NCI-H524 (cell line): ENCODE data around the gene DDTL.
"Not testable (repeated sequence)": the region's sequence is repeated elsewhere in the genome, so short reads cannot be mapped to it uniquely, and the experiment has no call there.

ENCODE experiments used
- DNase-seq, 2 experiments: peaks; one replicate each; lab custom pipeline; 2025; lab: John Stamatoyannopoulos, UW

The DDTL gene

DNA sequence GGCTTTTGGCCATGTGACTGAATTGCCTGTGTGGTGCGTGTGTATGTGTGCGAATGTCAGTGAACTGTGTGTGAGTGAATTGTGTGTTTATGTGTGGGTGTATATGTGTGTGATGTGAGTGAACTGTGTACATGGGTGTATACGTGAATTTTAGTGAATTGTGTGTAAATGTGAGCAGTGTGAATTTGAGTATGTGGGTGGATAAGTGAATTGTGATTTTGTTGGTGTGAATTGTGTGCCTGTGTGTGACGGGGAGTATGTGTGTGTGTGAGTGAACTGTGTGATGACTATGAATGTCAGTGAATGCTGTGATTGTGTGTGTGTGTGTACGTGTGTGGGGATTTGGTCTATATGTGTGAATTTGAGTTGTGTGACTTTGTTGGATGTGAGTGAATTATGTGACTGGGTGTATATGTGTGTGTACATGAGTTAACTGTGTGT, 3.5 kb downstream of the DDTL start:
- no peak for DNase-seq

DNA sequence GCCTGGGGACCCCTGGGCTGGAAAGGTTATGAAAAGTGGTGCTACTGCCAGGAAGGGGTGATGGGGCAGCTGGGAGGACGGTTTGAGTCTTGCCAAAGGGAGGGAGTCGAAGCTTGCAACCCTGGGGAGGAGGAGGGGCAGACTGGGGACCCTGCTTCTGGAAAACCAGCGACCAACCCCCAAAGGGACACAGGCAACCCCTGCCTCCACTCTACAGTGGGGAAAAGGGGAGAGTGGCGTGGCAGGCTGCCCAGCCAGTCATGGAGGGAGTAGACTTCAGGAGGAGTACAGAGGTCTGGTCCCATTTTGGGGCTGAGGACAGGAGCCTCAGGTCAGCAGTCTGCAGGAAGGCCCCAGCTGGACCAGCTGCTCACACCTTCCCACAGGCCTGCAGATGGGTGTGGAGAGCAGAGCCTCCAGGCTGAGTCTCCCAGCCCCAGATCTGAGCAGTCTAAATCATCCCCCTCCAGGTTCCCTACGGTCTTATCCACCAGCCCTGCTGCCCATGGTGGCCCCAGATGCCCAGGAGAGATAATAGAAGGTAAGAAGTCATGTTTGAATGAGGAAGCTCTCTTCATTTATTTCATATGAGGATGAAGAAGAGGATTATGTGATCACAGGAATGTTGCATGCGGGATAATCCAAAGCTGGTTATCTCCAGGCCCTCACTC, 4.3 kb downstream of the DDTL start:
- no peak for DNase-seq

DNA sequence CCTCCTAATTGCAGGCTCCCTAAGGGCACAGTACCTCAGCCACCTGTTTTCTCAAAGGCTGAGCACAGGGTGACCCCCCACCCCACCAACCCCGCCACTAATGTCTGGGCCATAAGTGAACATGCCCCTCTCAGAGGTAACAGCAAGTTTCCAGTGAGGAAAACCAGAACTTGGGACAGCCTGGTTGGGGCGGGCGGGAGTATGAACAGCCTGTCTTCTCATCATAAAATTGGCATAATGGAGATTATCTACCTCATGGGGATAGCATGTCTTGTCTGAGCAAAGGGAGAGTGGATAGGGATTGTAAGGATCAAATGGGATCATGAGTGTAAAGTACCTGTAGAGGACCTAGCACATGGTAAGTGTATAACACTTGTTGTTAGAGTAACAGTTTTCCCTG, 5.2 kb downstream of the DDTL start:
- not testable (repeated sequence) for DNase-seq

DNA sequence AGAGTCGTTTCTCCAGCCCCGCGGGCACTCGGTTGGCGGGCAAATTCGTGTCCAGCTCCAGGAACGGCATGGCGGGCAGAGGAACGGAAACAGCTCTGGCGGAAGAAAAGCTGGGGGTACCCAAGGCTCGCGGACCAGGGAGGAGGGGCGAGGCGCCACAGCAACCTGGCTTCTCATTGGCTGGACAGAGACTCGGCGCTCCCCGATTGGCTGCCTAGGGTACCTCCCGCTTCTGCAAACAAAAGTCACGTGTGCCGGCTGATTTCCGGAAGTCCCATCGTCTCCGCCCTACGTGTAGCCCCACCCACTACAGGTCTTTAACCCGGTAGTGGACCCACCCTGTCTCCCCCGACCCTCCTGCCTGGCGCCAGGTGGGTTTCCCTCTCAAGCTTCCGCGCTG, 7.7 kb downstream of the DDTL start, which contains the start of gene DDT:
Gene DDT (minus strand): TSS at position 97 of the 400 bp plus-strand sequence. CDS start 27 bp downstream, at position 70.
- DNase-seq, result not testable (repeated sequence)

DNA sequence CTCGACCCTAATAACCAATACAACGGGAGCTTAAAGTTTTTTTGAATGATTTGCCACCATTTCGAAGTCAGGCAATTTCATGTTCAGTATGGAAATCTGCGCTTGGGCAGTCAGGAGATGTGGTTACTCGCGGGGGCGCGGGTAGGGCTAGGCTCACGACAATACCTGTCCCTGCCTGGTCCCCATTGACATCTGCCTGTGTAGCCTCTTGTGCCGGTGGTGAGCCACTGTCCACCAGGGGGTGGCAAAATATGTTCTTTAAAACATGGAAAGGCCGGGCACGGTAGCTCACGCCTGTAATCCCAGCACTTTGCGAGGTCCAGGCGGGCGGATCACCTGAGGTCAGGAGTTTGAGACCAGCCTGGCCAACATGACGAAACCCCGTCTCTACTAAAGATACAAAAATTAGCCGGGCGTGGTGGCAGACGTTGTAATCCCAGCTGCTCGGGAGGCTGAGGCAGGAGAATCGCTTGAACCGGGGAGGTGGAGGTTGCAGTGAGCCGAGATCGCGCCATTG, 8.2 kb downstream of the DDTL start:
- not testable (repeated sequence) for DNase-seq

DNA sequence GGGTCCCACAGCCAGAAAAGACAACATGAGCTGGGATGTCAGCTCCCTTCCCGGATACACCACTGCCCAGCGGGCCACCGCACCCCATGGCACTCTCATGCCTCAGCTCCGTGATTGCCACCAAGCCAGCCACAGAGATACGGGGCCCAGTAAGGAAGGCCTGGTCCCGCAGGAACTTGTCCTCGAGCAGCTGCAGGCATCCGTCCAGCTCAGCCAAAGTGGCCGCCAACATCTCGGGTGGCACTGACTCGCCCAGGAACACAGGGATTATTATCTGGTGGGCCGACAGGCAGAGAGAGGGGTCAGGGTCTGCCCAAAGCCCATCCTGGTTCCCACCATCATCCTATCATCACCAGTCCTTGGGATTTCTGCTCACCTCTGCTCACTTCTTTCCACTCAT, 10.6 kb downstream of the DDTL start:
- DNase-seq, result not testable (repeated sequence)

- DNase-seq, result not testable (repeated sequence)
Observed at GRCh38 chr22:23979557-23980240, 13.0 kb downstream of the DDTL start, which contains the start of gene GSTT2. Gene GSTT2, plus strand, starts transcription at chr22:23980134.

GRCh38 chr22:23980567-23980966, 13.9 kb downstream of the DDTL start:
- not testable (repeated sequence) for DNase-seq

- DNase-seq, result peak in 1 of 2 experiments; percentile 57
Observed at GRCh38 chr22:23984430-23984829, 17.7 kb downstream of the DDTL start.

DNA sequence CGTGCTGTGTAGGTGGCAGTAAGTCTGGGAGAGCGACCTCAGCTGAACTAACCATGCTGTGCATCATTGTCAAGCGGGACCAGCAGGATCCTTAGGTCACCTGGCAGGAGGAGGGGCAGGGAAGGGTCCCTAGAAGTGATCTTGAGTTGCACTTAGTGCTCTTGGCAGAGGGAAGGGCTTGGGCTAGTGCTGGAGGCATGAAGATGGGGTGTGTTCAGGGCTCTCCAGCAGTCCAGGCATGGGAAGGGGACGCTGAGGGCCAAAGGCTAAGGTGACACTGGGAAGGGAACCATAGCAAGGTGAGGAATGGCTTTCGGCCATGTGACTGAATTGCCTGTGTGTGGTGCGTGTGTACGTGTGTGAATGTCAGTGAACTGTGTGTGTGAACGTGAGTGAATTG, 19.4 kb downstream of the DDTL start:
- not testable (repeated sequence) for DNase-seq

DNA sequence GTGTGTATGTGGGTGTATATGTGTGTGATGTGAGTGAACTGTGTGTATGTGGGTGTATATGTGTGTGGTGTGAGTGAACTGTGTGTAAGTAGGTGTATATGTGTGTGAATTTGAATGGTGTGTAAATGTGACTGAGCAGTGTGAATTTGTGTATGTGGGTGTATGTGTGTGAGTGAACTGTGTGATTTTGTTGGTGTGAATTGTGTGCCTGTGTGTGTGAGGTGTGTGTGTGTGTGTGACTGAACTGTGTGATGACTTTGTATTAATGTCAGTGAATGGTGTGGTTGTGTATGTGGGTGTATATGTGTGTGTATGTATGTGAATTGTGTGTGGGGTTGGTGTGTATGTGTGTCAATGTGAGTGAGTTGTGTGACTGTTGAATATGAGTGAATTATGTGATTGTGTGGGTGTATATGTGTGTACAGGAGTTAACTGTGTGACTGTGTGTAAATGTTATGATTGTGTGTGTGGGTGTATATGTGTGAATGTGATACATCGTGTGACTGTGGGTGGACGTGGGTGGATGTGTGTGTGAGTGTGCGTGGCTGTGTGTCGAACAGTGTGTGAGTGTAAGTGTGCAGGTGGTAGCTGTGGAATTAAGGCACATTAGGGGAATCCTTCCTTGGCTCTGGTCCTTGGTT, 20.0 kb downstream of the DDTL start:
- DNase-seq, result not testable (repeated sequence)

GRCh38 chr22:23989583-23990244, 23.0 kb downstream of the DDTL start:
- DNase-seq, result not testable (repeated sequence)

DNA sequence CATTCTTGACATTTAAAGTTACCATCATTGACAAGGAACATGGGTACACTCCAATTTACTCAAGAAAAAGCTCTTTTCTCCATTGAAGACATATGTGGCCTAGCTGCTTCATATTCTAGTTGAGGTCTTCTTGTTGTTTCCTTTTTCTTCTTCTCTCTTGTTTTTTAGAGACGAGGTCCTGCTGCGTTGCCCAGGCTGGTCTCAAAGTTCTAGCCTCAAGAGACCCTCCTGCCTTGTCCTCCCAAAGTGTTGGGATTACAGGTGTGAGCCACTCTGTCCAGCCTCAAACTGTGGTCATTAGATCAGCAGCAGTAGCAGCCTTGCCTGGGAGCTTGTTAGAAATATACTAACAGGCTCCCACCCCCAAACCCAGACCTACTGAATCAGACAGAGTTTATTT, 26.4 kb downstream of the DDTL start:
- not testable (repeated sequence) for DNase-seq

DNA sequence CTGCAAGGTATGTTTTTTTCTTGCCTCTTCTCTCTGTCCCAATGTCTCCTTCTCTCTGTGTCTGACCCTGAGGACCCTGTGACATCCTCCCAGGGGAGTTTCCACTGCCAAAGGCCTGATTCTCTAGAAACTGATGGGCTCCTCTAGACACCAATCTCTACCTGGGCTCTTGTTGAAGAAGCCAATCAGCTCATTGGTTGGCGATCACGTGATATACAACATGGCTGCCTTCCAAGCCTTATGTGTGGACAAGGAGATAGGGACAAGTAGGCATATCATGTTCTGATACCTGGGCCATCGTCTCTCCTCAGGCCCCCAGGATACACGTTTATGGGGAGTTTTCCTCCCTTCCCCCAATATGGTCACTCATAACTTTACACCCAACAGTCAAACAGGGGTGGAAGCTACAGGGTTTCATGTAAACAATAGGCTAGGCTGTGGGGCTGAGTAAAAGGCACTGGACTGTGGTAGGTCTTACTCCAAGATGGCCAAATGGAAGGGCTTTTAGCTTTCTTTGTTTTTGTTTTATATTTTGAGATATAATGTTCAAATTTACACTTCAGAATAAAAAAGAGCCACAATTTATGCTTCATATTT, 27.0 kb downstream of the DDTL start:
- DNase-seq, result not testable (repeated sequence)

DNA sequence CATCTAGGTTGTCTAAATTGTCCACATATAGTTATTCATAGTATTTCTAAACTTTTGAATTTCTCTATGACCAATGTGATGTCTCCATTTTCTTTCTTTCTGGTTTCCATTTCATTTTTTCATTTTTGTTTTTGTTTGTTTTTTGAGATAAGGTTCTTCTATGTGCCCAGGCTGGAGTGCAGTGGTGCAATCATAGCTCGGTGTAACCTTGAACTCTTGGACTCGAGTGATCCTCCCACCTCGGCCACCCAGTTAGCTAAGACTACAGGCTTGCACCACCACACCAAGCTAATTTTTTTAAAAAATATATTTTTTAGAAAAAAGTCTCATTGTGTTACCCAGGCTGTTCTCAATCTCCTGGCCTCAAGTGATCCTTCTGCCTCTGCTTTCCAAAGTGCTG, 30.4 kb downstream of the DDTL start:
- no peak for DNase-seq

DNA sequence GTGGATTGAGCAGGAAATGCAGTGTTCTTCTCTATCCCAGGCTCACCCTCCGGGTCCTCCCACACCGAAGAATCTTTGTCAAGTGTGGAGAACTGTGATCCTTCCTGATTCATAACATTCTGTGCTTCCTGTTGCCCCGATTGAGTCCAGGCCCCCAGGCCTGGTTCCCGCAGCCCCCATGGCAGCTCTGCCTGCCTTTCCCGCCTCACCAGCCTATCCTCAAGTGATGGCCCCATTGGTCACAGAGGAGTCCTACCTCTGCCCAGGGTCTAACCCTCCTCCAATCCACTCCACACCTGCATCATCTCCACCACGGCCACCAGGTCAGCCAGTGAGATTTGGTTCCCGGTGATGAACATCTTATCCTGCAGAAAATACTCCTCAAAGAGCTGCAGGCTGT, 33.1 kb downstream of the DDTL start:
- not testable (repeated sequence) for DNase-seq

DNA sequence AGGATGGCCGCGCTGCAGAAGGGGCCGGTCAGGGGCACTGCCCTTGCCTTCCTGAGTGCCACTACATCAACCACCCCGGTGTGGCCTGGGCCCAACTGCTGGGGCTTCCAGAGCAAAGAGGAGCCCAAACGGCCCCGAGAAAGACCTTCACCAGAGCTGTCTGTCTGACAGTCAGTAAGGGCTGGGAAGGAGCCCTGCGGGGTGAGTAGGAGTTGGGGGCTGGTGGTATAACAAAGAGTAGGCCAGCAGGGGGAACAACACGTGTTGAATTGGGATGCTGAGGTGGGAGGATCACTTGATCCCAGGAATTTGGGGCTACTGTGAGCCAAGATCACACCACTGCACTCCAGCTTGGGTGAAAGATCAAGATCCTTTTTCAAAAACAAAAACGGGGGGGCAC, 34.6 kb downstream of the DDTL start:
- DNase-seq, result no peak

- no peak for DNase-seq
Observed at GRCh38 chr22:24002272-24002671, 35.6 kb downstream of the DDTL start.

GRCh38 chr22:24002851-24003250, 36.2 kb downstream of the DDTL start:
- DNase-seq, result no peak

GRCh38 chr22:24003887-24004286, 37.2 kb downstream of the DDTL start:
- DNase-seq, result no peak

DNA sequence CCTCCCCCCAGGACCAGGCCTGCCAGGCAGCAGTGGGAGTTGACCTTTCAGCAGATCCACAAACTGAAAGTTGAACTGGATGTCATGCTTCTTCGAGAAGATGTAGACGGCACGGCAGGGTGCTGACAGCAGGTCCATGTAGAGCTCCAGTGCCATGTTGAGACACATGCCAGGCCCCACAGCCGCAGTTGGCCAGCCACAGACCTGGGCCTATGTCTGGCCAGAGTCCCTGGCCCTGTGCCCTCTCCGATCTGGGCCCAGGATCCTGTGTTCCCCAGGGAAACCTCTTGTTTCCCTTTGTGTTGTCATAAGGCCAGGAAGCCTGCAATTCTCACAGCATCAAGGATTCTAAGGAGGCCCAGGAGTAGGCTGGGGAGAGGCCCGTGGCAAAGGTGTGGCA, 38.5 kb downstream of the DDTL start, which contains the start of gene GSTT4:
Gene GSTT4 (minus strand): TSS at position 253 of the 400 bp plus-strand sequence. CDS start 97 bp downstream, at position 156.
- DNase-seq, result no peak
